NOMO-1 treated with DMSO at 0.1 percent for 48 hours (cell line): ENCODE data around the gene TFE3.

ENCODE experiments used
- DNase-seq: peaks from one replicate; lab custom pipeline; 2025; ENCODE audit not compliant: unreplicated experiment; lab: John Stamatoyannopoulos, UW

The TFE3 gene, protein sequence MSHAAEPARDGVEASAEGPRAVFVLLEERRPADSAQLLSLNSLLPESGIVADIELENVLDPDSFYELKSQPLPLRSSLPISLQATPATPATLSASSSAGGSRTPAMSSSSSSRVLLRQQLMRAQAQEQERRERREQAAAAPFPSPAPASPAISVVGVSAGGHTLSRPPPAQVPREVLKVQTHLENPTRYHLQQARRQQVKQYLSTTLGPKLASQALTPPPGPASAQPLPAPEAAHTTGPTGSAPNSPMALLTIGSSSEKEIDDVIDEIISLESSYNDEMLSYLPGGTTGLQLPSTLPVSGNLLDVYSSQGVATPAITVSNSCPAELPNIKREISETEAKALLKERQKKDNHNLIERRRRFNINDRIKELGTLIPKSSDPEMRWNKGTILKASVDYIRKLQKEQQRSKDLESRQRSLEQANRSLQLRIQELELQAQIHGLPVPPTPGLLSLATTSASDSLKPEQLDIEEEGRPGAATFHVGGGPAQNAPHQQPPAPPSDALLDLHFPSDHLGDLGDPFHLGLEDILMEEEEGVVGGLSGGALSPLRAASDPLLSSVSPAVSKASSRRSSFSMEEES

GRCh38 chrX:49043220-49043986, at the start of gene TFE3:
Gene TFE3 (minus strand): TSS chrX:49043357. CDS start chrX:49043226, 131 bp downstream.
- DNase-seq, result peak; percentile 96

DNA sequence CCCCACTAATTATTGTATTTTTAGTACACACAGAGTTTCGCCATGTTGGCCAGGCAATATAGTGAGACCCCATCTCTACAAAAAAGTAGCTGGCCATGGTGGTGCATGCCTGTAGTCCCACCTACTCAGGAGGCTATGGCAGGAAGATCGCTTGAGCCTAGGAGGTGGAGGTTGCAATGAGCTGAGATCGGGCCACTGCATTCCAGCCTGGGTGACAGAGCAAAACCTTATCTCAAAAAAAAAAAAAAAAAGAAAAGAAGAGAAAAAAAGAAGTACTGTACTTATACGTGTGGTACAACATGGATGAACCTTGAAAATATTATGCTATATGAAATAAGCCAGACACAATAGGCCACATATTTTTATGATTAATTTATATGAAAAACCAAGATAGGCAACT, 46.4 kb upstream of the TFE3 start:
- DNase-seq, result no peak

GRCh38 chrX:49082271-49082871, 39.2 kb upstream of the TFE3 start:
- no peak for DNase-seq

DNA sequence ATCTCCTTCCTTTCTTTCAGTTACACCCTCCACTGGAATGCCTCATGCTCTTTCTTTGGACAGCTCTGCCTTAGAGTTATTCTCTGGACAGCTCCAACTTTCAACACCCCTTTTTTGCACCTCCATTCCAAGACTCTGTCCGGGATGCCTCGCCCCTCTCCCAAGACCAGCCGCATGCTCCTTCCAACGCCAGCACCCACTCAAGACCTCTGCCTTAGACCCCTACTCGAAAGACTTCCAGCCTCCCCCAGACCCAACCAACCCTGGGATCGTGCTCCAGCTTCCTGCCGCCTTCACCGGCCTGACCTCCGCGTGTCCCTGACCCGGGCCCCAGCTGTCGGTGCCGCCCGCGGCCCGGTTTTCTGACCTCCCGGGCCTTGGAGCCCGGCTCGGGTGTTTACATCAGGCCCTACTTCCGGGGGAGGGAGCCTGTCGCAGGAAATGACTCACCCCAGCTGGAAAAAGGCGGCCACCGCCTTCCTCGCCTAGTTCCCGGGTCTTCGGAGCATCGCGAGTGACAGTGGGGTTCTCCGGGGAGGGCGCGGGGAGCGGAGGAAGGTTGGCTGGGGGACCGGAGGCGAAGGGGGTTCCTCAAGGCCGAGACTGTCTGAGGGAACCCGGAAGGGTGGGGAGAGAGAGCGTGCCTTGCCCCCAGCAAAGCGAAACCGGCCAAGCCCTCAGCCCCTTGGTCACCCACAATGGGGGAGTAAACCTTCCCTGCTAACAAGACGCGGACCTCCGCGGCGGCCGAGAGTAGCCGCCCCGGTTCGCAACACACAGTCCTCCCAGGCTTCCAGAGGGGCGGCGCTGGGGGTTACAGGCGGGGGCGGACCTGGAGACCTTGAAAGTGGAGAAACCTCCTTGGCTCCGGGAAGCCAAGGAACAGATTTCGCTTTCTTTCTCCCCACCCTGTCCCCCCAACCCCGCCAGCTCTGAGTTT, 36.6 kb upstream of the TFE3 start, which contains the start of gene WDR45:
Gene WDR45 (minus strand): TSS at position 399 of the 940 bp plus-strand sequence. CDS start 1,792 bp downstream, outside the sequence.
- peak; percentile 59 for DNase-seq

DNA sequence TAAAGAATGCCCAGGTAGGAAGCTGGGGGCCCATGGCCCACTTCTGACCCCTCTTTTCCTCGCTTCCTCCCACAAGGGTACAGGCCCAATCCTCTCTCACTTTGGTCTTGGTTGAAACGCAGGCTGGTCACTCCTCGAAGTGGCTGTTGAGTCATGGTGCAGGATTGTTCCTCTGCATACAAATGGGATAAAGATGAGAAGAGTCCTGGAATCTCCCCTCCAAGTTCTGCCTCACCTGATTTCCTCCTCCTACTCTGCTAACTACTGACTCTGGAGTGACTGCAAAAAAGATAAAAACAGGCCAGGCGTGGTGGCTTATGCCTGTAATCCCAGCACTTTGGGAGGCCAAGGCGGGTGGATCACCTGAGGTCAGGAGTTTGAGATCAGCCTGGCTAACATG, 34.8 kb upstream of the TFE3 start:
- no peak for DNase-seq

DNA sequence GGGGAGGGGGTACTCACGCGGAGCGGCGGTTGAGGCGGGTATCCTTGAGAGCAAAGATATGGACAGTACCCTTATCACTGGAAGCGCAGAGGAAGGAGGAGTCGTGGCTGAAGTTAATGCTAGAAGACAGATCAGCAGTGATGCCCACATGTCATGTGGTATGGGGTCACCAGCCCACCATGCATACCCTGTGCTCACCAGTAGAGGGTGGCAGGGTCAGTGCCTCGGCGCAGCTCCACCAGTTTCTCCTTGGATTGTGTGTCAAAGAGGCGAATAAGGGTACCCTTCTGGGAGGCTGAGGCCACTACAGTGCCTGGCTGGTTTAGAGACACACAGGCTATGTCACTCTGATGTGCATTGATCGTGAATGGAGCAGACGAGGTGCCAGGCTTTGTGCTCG, 32.2 kb upstream of the TFE3 start:
- no peak for DNase-seq

GRCh38 chrX:49073601-49074575, 30.7 kb upstream of the TFE3 start, which contains the start of gene PRAF2:
Gene PRAF2 (minus strand): TSS chrX:49074002. CDS start chrX:49073987, 15 bp downstream.
- DNase-seq, result peak; percentile 41

DNA sequence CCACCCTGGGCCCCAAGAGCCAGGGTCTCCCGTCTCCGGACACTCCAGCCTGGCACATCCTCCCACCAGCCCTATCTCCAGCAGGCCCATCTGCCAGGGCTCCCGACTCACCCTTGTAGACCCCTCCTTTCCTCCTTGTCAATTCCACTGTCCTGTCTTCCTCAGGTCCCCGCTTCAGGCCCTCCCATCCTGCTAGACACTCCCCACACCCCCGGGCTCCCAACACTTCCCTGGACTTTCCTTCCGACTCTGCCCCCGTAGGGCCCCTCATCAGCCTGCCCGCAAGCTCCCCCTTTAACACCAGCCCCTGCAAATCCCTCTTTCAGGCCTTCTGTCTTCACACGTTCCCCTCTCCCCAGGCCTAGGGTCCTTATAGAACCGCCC, 29.5 kb upstream of the TFE3 start:
- DNase-seq, result no peak

DNA sequence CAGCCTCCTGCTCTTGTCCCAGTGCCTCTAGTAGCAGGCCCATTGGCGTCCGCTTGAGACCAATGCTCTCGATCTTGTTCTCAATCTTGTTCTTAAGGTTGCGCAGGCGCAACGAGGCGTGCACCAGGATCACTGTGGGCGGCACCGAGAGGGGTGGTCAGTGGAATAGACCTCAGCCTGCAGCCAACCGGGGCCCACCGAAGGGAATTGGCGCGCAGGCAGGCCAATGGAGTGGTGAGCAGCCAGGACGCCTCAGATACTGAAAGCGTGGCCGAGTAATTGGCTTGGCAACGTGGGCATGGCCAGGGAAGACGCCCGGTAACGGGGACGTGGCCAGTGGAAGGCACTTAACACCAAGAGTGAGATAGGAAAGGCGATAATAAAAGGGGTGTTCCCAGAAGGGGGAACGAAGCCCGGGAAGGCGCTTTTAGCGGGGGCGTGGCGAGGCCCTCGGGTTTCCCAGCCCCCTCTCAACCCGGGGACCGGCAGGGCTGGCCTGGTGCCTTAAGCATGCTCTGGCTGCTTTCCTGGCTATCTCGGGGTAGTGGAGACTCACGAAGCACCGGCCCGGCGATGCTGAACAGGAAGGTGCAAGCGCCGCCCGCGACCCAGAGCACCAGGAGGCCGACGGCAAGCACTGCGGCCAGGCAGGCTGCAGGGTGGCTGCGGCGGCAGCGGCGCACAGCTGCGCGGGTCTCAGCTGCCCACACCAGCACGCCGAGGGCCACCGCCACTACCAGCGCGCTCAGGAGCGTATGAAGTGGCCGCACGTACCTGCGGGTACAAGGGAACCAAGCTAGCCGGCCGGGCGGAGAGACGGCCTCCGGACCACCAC, 28.9 kb upstream of the TFE3 start:
- DNase-seq, result no peak

DNA sequence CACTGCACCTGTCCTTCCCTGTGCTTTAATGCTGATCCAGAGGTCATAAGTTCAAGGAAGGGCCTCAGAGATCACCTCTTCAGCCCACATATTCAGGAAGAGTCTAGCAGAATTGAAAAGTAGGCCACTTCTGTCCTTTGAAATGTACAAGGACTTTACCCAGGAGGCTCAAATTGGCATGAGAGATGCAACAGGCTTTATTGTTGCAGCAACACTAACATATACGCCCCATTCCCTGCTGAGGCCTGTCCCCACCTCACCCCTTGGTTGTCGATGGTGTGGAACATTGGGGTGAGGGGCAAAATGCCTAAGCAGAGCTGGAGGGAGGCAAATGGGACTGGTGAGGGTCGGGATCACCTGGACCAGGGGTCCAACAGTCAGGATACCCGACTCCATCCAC, 27.8 kb upstream of the TFE3 start:
- no peak for DNase-seq

DNA sequence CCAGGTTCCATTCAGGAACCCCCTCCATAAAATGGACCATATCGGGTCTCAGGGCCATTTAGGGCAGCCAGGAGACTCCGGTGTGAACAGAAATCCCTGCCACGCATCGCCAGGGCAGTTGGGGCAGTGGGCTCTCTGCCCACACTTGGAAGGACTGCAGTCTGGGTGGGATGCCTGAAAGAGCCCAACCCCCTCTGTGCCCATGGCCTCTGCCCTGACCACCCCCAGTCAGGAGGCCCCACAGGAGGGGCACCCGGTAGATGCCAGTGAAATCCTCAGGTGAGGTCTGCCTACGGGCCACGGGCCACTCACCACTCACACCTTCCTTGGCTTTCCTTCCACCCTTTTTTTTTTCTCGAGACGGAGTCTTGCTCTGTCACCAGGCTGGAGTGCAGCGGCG, 25.9 kb upstream of the TFE3 start:
- no peak for DNase-seq

- DNase-seq, result no peak
Measured at GRCh38 chrX:49067285-49068120, 24.3 kb upstream of the TFE3 start.

- no peak for DNase-seq
Measured at GRCh38 chrX:49066690-49067089, 23.5 kb upstream of the TFE3 start.

DNA sequence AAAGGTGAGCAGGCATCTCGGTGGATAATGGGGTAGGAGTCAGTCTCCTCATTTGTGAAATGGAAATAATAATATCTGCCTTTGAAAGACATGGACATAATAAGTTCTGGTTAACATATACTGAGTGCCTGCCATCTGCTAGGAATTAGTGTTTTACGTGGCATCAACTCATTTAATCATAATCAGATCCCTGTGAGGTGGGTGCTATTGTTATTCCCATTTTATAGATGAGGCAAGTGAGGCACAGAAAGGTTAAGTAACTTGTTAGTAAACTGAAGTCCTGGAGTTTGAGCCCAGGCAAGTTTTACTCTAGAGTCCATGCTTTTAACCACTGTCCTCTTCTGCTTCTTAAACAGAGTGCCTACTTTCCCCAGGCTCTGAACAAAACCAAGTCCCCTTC, 23.1 kb upstream of the TFE3 start:
- no peak for DNase-seq

GRCh38 chrX:49064735-49065134, 21.6 kb upstream of the TFE3 start:
- DNase-seq, result no peak

- DNase-seq, result no peak
Measured at GRCh38 chrX:49064303-49064702, 21.1 kb upstream of the TFE3 start.

- no peak for DNase-seq
Measured at GRCh38 chrX:49063715-49064114, 20.6 kb upstream of the TFE3 start.
